Muscle layer of duodenum (tissue), 2 donors: ENCODE measurements around the gene IKBKE.
A peak's percentile ranks its signal among the peaks of the same experiment; 100 is the strongest.

Experiments
- H3K27ac ChIP-seq: one replicate; pipeline ENCODE4 v1.7.0; 2013; ENCODE audit warnings: mild to moderate bottlenecking, low read length
- H3K27me3 ChIP-seq: one replicate; pipeline ENCODE4 v1.7.0; 2013; ENCODE audit warnings: low read depth, mild to moderate bottlenecking, control low read depth, low read length
- H3K36me3 ChIP-seq, 2 donors: one replicate each; pipeline ENCODE4 v1.7.0; 2013; ENCODE audit warnings: low read length in 2 of 2, control low read depth in 1 of 2, mild to moderate bottlenecking in 1 of 2; ENCODE audit not compliant: insufficient read depth in 2 of 2, control insufficient read depth in 1 of 2
- H3K4me1 ChIP-seq, 2 donors: one replicate each; pipeline ENCODE4 v1.7.0; 2013; ENCODE audit warnings: low read length in 2 of 2, mild to moderate bottlenecking in 2 of 2, control low read depth in 1 of 2, moderate library complexity in 1 of 2; ENCODE audit not compliant: insufficient read depth in 2 of 2, control insufficient read depth in 1 of 2
- H3K4me3 ChIP-seq, 2 donors: one replicate each; pipeline ENCODE4 v1.7.0; 2013; ENCODE audit warnings: low read length in 2 of 2, low read depth in 1 of 2, mild to moderate bottlenecking in 1 of 2
- H3K9me3 ChIP-seq, 2 donors: one replicate each; pipeline ENCODE4 v1.7.0; 2013; ENCODE audit warnings: low read length in 2 of 2, control low read depth in 1 of 2, mild to moderate bottlenecking in 1 of 2; ENCODE audit not compliant: control insufficient read depth in 1 of 2
- donor health status: healthy.

Gene IKBKE

DNA sequence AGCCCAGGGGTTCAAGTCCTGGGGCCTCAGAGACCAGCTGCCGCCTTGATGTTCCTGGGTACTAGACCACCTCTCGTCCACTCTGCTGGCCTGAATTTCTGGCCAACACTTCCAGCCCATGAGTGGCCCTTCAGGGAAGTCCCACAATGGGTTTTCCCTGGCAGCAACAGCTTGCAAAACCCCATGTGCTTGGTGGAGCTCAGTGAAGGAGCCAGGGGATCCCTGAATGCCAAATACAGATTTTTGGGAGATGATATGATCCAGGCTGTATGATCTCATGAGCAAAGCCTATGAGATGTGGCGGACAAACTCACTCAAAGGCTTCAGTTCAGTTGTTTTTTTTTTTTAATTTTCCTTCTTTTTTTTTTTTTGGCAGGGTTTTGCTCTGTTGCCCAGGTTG, 27.5 kb downstream of the IKBKE start:
- no peak overlapping the region for H3K4me3 ChIP-seq
- no peaks in the 10 kb centered on the region for H3K27me3 ChIP-seq
- no peak overlapping the region for H3K27ac ChIP-seq
- no peaks in the 10 kb centered on the region for H3K9me3 ChIP-seq
- H3K4me1 ChIP-seq: peaks cover 13 to 20% of the 10 kb centered on the region in 2 donors
- H3K36me3 ChIP-seq: no peaks in the 10 kb centered on the region

DNA sequence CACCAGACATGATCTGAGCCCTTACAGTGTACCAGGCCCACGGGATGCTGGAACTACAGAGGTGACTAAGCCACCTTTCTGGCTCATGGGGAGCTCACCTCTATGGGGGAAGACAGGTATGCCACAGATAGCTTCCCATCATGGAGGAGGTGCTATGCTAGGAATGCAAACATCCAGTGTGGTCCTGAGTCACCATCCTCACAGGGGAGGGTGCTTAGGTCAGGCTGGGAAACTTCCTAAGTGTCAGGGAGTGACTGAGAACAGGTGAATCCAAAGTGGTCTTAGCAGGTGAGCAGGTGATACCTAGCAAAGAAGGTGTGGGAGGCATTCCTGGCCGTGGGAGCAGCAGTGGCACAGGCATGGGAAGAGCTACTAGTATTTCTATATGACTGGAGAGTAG, 28.4 kb downstream of the IKBKE start:
- H3K4me1 ChIP-seq: peaks cover 13 to 20% of the 10 kb centered on the region in 2 donors
- no peaks in the 10 kb centered on the region for H3K36me3 ChIP-seq
- H3K9me3 ChIP-seq: no peaks in the 10 kb centered on the region
- H3K4me3 ChIP-seq: no peak overlapping the region
- no peaks in the 10 kb centered on the region for H3K27me3 ChIP-seq
- no peak overlapping the region for H3K27ac ChIP-seq

DNA sequence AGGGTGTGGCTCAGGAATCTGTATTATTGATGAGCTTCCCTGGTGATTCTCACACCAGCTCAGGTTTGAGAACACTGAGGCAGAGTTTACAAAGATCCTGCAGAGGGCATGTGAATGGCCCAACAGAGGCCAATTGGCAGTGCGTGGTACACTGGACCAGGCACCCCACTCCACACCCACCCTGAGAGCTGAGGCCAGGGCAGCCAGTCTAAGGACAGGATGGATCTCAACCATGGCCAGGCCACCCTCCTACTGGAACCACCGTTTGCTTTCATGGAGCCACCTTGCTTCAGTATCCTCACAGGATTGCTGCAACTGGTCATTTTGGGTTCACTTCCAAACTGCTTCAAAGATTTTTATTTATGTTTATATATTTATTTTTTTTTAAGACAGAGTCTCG, 29.8 kb downstream of the IKBKE start:
- Histone ChIP-seq H3K4me1 (peaks cover 12 to 17% of the 10 kb centered on the region in 2 donors), H3K36me3 (no peaks in the 10 kb centered on the region), H3K9me3 (no peaks in the 10 kb centered on the region), H3K27me3 (no peaks in the 10 kb centered on the region), H3K4me3 (no peak overlapping the region), H3K27ac (no peak overlapping the region)

DNA sequence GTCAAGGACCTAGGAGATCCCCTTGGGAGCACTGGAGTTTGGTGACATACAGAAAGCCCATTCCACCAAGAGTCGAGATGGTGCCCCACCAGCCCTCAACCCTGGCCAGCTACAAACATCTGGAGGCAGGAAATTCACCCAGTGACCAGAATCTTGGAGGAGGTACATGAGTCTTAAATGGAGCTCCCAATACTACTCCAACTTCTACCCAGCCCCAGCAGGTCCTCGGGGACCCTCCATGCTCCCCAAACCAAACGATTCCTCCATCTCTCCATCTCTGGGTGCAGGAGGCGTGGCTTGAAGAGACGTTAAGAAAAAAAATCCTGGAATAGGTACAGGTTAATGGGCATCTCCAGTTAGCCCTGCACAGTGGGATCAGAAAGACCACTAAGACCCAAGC, 31.6 kb downstream of the IKBKE start:
- H3K4me3 ChIP-seq: no peak overlapping the region
- H3K27ac ChIP-seq: no peak overlapping the region
- H3K27me3 ChIP-seq: no peaks in the 10 kb centered on the region
- H3K36me3 ChIP-seq: no peaks in the 10 kb centered on the region
- peaks cover 0 to 4% of the 10 kb centered on the region in 2 donors for H3K4me1 ChIP-seq
- no peaks in the 10 kb centered on the region for H3K9me3 ChIP-seq

DNA sequence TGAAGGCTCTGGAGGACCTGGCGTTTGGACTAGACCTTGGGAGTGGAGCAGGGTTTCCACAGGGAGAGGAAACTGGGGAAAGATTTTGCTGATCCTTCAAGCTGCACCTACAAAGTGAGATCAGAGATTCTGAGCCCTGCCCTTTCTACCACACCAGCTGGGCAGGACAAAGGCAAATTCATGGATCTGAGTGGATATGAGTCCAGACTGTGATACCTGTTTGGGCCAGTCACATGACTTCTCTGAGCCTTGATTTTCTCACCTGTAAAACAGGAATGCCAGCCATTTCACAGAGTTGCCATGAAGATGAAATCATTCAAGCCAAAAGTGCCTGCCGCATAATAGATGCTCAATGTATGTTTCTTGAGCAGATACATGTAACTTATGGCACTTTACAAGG, 32.1 kb downstream of the IKBKE start:
- H3K4me1 ChIP-seq: peaks cover 0 to 9% of the 10 kb centered on the region in 2 donors
- no peaks in the 10 kb centered on the region for H3K36me3 ChIP-seq
- H3K4me3 ChIP-seq: no peak overlapping the region
- no peaks in the 10 kb centered on the region for H3K27me3 ChIP-seq
- H3K27ac ChIP-seq: no peak overlapping the region
- H3K9me3 ChIP-seq: no peaks in the 10 kb centered on the region

DNA sequence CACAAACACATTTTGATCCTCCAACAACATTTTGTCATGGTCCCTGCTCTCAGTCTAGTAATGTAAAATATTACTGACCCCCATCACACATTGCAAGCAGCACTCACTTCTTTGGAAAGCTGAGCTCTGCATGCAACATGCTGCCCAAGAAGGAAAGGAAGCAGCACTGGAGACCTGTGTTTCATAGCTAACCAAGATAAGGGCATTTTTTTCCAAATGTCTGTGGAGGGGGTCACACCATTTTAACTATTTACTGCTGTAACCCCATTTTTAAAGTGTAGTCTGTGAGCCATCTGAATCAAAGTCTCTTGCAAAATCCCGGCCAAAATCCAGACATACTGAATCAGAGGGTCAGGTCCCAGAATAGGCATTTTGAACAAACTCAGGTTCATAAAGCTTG, 32.5 kb downstream of the IKBKE start:
- H3K36me3 ChIP-seq: no peaks in the 10 kb centered on the region
- H3K9me3 ChIP-seq: no peaks in the 10 kb centered on the region
- no peak overlapping the region for H3K27ac ChIP-seq
- no peak overlapping the region for H3K4me3 ChIP-seq
- peaks cover 0 to 12% of the 10 kb centered on the region in 2 donors for H3K4me1 ChIP-seq
- no peaks in the 10 kb centered on the region for H3K27me3 ChIP-seq

DNA sequence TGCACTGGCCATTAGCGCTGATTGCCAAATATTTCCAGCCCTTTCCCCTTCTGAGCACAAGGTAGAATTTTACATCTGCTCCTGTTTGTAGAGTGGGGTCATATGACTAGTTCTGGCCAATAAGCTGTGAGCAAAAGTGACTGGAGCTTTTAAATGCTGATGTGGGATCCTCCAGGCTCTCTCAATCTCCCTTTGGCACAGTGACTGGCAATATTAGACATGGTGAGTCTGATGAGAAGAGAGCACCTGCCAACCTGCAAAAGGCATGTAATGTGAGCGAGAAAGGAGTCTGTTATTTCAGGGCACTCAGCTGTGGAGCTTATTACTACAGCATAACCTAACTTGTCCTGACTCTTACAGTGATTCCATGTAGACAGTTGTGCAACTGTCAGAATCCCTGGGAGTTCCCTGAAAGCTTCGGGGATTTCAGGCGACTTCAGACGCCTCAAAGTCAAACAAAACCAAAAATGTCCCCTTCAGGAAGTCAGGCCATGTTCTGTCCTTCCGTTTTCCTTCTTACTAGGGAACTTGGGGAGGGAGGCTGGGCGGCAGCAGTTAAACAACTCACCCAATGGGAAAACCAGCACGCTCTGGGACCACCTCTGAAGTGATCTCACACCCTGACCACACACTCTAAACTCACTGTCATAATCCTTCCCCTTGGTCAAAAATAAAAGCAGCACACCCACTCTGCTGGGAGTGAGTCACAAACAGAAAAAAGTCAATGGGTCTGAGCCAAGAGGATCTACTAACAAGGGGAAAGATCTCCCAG, 33.5 kb downstream of the IKBKE start:
- Histone ChIP-seq H3K27ac (no peak overlapping the region), H3K4me1 (peaks cover 0 to 22% of the 10 kb centered on the region in 2 donors), H3K9me3 (no peaks in the 10 kb centered on the region), H3K27me3 (peaks cover 5% of the 10 kb centered on the region), H3K36me3 (no peaks in the 10 kb centered on the region), H3K4me3 (no peak overlapping the region)

DNA sequence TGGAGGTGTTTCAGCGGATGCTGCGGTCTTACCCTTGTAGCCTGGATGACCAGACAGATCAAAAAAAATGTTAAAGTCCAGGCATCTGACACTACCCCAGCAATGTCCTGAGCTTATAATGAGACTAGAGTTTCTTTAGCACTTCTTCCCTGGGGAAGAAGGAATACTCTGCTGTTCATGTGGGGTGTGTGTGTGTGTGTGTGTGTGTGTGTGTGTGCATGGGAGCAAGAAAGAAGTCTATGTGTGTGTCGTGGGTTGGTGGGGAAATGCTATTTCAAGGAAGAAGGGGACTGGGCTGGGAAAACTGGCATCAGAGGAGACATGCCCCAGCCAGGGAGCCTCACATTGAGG, 34.1 kb downstream of the IKBKE start:
- peaks cover 5% of the 10 kb centered on the region for H3K27me3 ChIP-seq
- H3K9me3 ChIP-seq: no peaks in the 10 kb centered on the region
- no peak overlapping the region for H3K4me3 ChIP-seq
- H3K27ac ChIP-seq: no peak overlapping the region
- no peaks in the 10 kb centered on the region for H3K36me3 ChIP-seq
- H3K4me1 ChIP-seq: peaks cover 0 to 27% of the 10 kb centered on the region in 2 donors

DNA sequence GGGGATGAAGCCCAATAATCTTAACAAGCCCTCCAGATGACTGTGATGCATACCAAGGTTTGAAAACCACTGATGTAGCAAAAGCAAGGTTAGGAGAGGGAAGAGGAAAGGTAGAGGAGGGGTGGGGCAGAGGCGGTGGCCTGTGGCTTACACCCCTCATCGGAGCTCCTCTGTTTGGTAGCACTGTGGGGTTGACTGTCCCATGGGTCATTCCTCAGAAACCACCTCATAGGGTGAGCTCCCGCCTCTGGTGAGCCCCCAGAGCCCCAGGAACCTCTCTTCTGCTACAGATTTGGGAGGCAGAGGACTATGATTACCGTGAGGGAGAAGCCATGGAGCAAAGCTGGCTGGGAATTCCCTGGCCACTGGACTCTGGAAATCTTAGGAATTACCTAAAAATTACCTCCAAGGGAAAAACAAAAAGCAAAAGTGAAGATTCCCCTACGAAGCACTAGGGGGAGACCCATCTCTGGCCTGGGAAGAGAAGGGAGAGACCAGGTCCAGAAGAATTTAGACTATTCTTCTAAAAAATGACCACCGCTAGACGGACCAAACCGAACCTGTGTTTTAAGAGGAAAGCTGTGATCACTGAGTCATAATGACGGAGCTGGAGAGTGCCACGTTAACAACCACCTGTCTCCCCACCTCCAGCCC, 35.6 kb downstream of the IKBKE start:
- H3K4me3 ChIP-seq: no peak overlapping the region
- no peaks in the 10 kb centered on the region for H3K9me3 ChIP-seq
- no peaks in the 10 kb centered on the region for H3K36me3 ChIP-seq
- H3K4me1 ChIP-seq: peaks cover 0 to 27% of the 10 kb centered on the region in 2 donors
- H3K27ac ChIP-seq: no peak overlapping the region
- peaks cover 5% of the 10 kb centered on the region for H3K27me3 ChIP-seq

DNA sequence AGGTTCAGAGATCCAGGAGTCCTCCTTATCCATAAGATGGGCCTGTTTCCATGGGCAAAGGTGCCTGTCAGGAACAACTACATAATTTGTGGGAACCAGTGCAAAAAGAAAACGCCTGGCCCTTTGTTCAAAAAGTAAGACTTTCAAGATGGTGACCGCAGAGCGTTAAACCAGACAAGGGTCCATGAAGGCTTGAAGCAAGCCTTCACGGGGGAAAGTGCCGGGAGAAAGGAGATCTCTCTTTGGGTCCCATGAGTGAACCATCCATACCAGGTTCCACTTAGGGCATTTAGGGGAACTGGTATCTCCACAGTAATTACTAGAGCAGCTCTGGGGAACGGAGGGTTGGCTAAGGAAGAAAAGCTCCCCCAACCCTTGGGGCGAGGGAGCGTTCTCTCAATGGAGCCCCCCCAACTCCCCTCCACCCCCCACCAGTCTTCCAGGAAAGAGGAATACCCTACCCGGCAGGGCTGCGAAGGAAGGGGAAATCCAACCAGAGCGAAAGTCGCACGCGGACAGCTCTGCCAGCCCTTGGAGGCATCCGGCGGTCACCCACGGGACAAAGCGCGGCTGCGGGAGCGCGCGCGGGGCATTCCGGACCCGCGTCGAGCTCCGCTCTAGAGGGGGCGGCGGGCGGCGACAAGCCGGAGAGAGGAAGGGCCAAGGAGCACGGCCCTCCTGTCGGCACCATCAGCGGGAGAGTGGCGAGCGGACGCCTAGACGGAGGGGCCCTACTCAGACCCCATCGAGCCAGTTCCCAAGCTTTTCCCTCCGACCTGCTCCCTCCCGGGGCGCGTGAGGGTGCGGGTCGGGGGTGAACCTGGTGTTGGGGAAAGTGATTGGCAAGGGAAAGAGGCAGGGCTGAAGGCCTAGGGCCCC, 36.4 kb downstream of the IKBKE start:
- H3K27me3 ChIP-seq: peaks cover 5% of the 10 kb centered on the region
- H3K4me3 ChIP-seq: peak overlapping the region; percentile 52 to 74
- peaks cover 0 to 30% of the 10 kb centered on the region in 2 donors for H3K4me1 ChIP-seq
- no peak overlapping the region for H3K27ac ChIP-seq
- H3K36me3 ChIP-seq: no peaks in the 10 kb centered on the region
- H3K9me3 ChIP-seq: no peaks in the 10 kb centered on the region
